Measurements from ENCODE around the gene SERTAD3. TPM values are rescaled to one million over a fixed set of nuclear protein-coding genes. Genes with fewer than 3 reads are reported as not detected.
"Not testable (repeated sequence)": the region's sequence is repeated elsewhere in the genome, so short reads cannot be mapped to it uniquely, and the experiment has no call there.

Gene SERTAD3
- polyA plus RNA-seq, 2 of the 4 experiments (the other 2 are of a cell fraction): 39.7 to 40.2 TPM

GRCh38 chr19:40410030-40410389 is 34.1 kb downstream of the SERTAD3 start:
- H3K27ac ChIP-seq: no peak overlapping the region
- DNase-seq (ENCODE audit: low read depth in 1 of 2, low spot score in 1 of 2) (no peak), FAIRE-seq (no peak), ATAC-seq (no peak)
- no peak overlapping the region for H3K4me3 ChIP-seq
- POLR2A ChIA-PET: interaction anchor here (1.8 to 2.8 kb wide), 2 partner anchors 11 to 16 kb away, joined by 7 to 12 read pairs; partner anchors contain the start of gene SERTAD1
- no peaks in the 10 kb centered on the region for H3K9me3 ChIP-seq
- H3K4me2 ChIP-seq: no peak overlapping the region
- H3K4me1 ChIP-seq: peaks cover 12% of the 10 kb centered on the region; the same call in 1 of the 3 replicates
- CTCF ChIA-PET: interaction anchor here (1.2 to 26.4 kb wide), 4 partner anchors 8 to 120 kb away, joined by 3 to 950 read pairs (median 126); partner anchors contain the start of genes BLVRB, PRX, SERTAD1 and SERTAD3
- no peak for TF ChIP-seq KDM5A (IDR thresholded peaks at IDR 0.05)
- no peak for TF ChIP-seq HOXB5 (CRISPR knock-in tag; IDR thresholded peaks at IDR 0.05)
- TF ChIP-seq, protein P1, sequence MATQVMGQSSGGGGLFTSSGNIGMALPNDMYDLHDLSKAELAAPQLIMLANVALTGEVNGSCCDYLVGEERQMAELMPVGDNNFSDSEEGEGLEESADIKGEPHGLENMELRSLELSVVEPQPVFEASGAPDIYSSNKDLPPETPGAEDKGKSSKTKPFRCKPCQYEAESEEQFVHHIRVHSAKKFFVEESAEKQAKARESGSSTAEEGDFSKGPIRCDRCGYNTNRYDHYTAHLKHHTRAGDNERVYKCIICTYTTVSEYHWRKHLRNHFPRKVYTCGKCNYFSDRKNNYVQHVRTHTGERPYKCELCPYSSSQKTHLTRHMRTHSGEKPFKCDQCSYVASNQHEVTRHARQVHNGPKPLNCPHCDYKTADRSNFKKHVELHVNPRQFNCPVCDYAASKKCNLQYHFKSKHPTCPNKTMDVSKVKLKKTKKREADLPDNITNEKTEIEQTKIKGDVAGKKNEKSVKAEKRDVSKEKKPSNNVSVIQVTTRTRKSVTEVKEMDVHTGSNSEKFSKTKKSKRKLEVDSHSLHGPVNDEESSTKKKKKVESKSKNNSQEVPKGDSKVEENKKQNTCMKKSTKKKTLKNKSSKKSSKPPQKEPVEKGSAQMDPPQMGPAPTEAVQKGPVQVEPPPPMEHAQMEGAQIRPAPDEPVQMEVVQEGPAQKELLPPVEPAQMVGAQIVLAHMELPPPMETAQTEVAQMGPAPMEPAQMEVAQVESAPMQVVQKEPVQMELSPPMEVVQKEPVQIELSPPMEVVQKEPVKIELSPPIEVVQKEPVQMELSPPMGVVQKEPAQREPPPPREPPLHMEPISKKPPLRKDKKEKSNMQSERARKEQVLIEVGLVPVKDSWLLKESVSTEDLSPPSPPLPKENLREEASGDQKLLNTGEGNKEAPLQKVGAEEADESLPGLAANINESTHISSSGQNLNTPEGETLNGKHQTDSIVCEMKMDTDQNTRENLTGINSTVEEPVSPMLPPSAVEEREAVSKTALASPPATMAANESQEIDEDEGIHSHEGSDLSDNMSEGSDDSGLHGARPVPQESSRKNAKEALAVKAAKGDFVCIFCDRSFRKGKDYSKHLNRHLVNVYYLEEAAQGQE (IDR thresholded peaks at IDR 0.05): no peak
- TF ChIP-seq MYC (IDR thresholded peaks at IDR 0.05; ENCODE audit: borderline replicate concordance, low read length): no peak
- TF ChIP-seq TFCP2L1 (CRISPR knock-in tag; IDR thresholded peaks at IDR 0.05): no peak
- no peak for TF ChIP-seq CEBPB (IDR thresholded peaks at IDR 0.05)
- TF ChIP-seq CHD2 (IDR thresholded peaks at IDR 0.05; ENCODE audit: low read length, partially characterized antibody): no peak
- no peak for TF ChIP-seq ESRRA (IDR thresholded peaks at IDR 0.05; ENCODE audit: borderline replicate concordance, low read length)
- TF ChIP-seq EHF (CRISPR knock-in tag; IDR thresholded peaks at IDR 0.05): no peak
- no peak for TF ChIP-seq BHLHE40 (IDR thresholded peaks at IDR 0.05; ENCODE audit: low read depth, low read length)
- TF ChIP-seq, protein P2, sequence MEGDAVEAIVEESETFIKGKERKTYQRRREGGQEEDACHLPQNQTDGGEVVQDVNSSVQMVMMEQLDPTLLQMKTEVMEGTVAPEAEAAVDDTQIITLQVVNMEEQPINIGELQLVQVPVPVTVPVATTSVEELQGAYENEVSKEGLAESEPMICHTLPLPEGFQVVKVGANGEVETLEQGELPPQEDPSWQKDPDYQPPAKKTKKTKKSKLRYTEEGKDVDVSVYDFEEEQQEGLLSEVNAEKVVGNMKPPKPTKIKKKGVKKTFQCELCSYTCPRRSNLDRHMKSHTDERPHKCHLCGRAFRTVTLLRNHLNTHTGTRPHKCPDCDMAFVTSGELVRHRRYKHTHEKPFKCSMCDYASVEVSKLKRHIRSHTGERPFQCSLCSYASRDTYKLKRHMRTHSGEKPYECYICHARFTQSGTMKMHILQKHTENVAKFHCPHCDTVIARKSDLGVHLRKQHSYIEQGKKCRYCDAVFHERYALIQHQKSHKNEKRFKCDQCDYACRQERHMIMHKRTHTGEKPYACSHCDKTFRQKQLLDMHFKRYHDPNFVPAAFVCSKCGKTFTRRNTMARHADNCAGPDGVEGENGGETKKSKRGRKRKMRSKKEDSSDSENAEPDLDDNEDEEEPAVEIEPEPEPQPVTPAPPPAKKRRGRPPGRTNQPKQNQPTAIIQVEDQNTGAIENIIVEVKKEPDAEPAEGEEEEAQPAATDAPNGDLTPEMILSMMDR (IDR thresholded peaks at IDR 0.05): no peak
- WGBS (ENCODE audit: missing lambda C conversion rate): 77% methylated on average over 9 of the region's 9 CpGs

DNA sequence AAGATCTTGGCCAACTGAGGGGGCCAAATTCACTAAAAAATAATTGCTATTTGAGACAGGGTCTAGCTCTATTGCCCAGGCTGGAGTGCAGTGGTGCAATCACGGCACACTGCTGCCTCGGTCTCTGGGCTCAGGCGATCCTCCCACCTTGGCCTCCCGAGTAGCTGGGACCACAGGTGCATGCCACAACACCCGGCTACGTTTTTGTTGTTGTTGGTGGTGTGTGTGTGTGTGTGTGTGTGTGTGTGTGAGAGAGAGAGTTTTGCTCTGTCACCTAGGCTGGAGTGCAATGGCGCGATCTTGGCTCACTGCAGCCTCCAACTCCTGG is 35.6 kb downstream of the SERTAD3 start:
- H3K27ac ChIP-seq; FAIRE-seq; H3K9me3 ChIP-seq; DNase-seq (ENCODE audit: low read depth in 1 of 2, low spot score in 1 of 2); H3K4me2 ChIP-seq; H3K4me3 ChIP-seq; ATAC-seq: not testable (repeated sequence)
- peaks cover 16% of the 10 kb centered on the region; the same call in 2 of the 3 replicates for H3K4me1 ChIP-seq
- ChIA-PET CTCF (interaction anchor here (0.8 to 14.6 kb wide), 11 partner anchors 9 to 226 kb away, joined by 3 to 240 read pairs (median 5); partner anchors contain the start of genes PRX and SERTAD1), POLR2A (interaction anchor here (3.1 kb wide), 1 partner anchor 12 kb away, joined by 16 read pairs; no protein-coding TSS in a partner anchor)
- 75% methylated on average over 8 of the region's 8 CpGs for WGBS (ENCODE audit: missing lambda C conversion rate)

DNA sequence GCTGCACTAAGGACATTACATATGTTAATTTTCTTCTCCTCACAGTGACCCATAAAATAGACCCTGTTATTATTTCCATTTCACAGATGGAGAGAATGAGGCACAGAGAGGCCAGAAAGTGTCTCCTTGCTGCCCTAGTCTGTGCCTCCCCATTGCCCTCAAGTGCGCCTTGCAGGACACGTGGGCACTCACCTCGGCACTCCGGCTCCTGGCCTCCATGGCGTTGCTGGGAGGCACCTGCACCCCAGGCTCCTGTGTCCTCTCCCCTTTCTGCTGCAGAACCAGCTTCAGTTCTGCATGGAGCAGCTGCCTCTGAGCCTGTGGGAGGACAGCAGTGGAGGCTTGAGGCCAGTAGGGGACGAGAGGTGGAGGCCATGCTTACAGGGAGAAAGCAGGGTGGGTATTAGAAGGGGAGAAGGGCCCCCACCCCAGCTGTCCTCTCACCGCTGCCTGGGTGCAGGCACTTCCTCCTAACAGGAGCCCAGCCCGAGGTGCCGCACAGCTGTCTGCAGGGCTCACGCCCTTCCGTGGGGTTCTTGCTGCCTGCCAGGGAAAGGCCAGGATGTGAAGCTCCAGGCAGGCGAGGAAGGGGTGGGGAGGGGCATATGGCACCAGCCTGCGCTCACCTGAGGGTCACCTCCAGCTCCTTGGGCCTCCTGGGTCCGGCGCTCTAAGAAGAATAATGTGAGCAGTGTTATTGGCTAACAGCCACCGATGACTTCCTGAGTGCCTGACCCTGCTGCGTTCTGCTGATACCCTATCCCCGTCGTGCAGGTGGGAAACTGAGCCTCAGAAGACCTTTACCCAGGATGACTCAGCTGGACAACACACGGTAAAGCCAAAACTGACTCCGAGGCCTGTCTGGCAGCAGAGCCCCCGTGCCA is 36.2 kb downstream of the SERTAD3 start:
- CTCF ChIA-PET: interaction anchor here (0.8 to 14.6 kb wide), 11 partner anchors 10 to 226 kb away, joined by 3 to 240 read pairs (median 5); partner anchors contain the start of genes PRX and SERTAD1
- no peak for FAIRE-seq
- TF ChIP-seq HMGXB4 (CRISPR knock-in tag; IDR thresholded peaks at IDR 0.05; ENCODE audit: borderline replicate concordance): no peak
- no peak for TF ChIP-seq HOXB13 (CRISPR knock-in tag; IDR thresholded peaks at IDR 0.05; ENCODE audit: low read depth)
- TF ChIP-seq ZSCAN20 (CRISPR knock-in tag; IDR thresholded peaks at IDR 0.05): no peak
- TF ChIP-seq, protein P3, sequence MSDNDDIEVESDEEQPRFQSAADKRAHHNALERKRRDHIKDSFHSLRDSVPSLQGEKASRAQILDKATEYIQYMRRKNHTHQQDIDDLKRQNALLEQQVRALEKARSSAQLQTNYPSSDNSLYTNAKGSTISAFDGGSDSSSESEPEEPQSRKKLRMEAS (IDR thresholded peaks at IDR 0.05): no peak
- TF ChIP-seq GATA3 (IDR thresholded peaks at IDR 0.05; ENCODE audit: borderline replicate concordance): no peak
- no peak for TF ChIP-seq BHLHE40 (IDR thresholded peaks at IDR 0.05; ENCODE audit: low read depth, low read length)
- no peak for TF ChIP-seq BCL3 (IDR thresholded peaks at IDR 0.05)
- TF ChIP-seq PHF8 (IDR thresholded peaks at IDR 0.05; ENCODE audit: borderline replicate concordance, low read depth): no peak
- no peak for TF ChIP-seq RARB (CRISPR knock-in tag; IDR thresholded peaks at IDR 0.05)
- TF ChIP-seq, protein P2 (IDR thresholded peaks at IDR 0.05): no peak

More for the DNA sequence above, 36.2 kb downstream of the SERTAD3 start:
- DNase-seq (ENCODE audit: low read depth in 1 of 2, low spot score in 1 of 2) (no peak), ATAC-seq (no peak)
- Histone ChIP-seq H3K4me3 (no peak overlapping the region), H3K27ac (no peak overlapping the region), H3K9me3 (no peaks in the 10 kb centered on the region), H3K4me1 (peaks cover 19% of the 10 kb centered on the region), H3K4me2 (no peak overlapping the region)
- POLR2A ChIA-PET: interaction anchor here (0.6 to 3.1 kb wide), 3 partner anchors 13 to 37 kb away, joined by 3 to 16 read pairs (median 3); partner anchors contain the start of gene SERTAD1
- WGBS (ENCODE audit: missing lambda C conversion rate): 77% methylated on average over 22 of the region's 22 CpGs

Measured in A549 (cell line).